Measurements from ENCODE around the gene UBE2E1. TPM values are rescaled to one million over a fixed set of nuclear protein-coding genes. Genes with fewer than 3 reads are reported as not detected.

UBE2E1 gene
- total and polyA plus RNA-seq, 2 of the 4 experiments (the other 2 are of a cell fraction) = 54.1 to 91.6 TPM

DNA sequence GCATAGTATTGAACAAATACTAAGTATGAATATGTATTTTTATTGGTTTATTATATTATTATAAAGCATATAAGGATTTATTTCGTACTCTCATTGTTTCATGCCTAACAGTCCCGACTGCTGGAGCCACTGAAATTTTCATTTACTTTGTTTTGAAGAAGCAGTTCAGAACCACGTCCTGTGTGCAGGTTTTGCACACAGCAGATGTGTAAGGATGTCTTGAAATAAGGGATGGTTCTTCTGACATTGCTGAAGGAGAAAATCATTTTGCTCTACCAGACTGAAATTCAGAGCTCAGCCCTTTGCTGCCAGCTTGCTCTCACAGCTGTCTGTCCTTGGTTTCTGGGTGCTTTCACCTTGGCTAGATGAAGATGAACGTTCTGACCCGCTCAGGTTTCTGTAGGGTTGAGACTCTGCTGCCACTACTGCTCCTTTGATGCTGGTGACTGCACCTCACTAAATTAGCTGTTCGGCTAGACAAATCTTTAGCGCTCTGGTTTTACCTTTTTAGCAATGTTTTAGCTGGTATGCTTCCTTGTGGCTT lies 54.2 kb downstream of the UBE2E1 start (continued):
- TF ChIP-seq FOS (IDR thresholded peaks at IDR 0.05; ENCODE audit: low read depth, low read length) (no peak), RFX5 (IDR thresholded peaks at IDR 0.05; ENCODE audit: low read depth, low read length) (no peak), RAD21 (IDR thresholded peaks at IDR 0.05; ENCODE audit: low read length) (no peak)

DNA sequence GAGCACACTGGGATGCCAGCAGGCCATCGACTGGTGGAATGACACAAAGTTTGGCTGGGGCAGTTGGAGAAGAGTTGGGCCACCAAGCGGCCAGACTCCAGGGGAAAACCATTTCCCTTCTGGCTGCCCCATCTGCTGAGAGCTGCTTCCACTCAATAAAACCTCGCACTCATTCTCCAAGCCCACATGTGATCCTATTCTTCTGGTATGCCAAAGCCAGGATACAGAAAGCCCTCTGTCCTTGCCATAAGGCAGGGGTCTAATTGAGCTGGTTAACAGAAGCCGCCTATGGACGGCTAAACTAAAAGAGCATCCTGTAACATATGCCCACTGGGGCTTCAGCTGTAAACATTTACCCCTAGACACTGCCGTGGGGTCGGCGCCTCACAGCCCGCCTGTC lies 55.9 kb downstream of the UBE2E1 start:
- dilution Hi-C loops (cut with HindIII; ENCODE audit: low sequenced_read_pairs, unreplicated experiment) = no loop called here
- H4K8ac ChIP-seq (ENCODE audit: low read depth in 2 of 2, low read length in 2 of 2) = no peak overlapping the region
- H2AK9ac ChIP-seq (replicated peaks; ENCODE audit: low read depth, low read length, poor library complexity) = no peak overlapping the region
- peaks cover 30 to 78% of the 10 kb centered on the region in 2 experiments for H3K79me1 ChIP-seq (ENCODE audit: low read depth in 1 of 2, low read length in 2 of 2)
- no peak overlapping the region for H2AK5ac ChIP-seq (ENCODE audit: low read depth, low read length)
- H3K9ac ChIP-seq (ENCODE audit: low read depth, low read length) = no peak overlapping the region
- H3K4ac ChIP-seq (ENCODE audit: low read depth, low read length) = no peak overlapping the region
- no peaks in the 10 kb centered on the region for H3K9me3 ChIP-seq (ENCODE audit: control insufficient read depth, insufficient read depth, low read length)
- no peak overlapping the region for H3K27ac ChIP-seq (ENCODE audit: insufficient read depth, low read length)
- no peak for DNase-seq
- H2AFZ ChIP-seq (replicated peaks; ENCODE audit: low read length, poor library complexity) = no peak overlapping the region
- intact Hi-C loops (cut with micrococcal nuclease) = no loop called here
- H4K91ac ChIP-seq (ENCODE audit: insufficient read depth, low read depth, low read length) = no peak overlapping the region
- no peaks in the 10 kb centered on the region for H3K27me3 ChIP-seq (ENCODE audit: control insufficient read depth, insufficient read depth, low read length)
- H3K4me1 ChIP-seq (ENCODE audit: control insufficient read depth, insufficient read depth, low read length) = peaks cover 23% of the 10 kb centered on the region
- no peak overlapping the region for H3K18ac ChIP-seq (ENCODE audit: low read depth, low read length)
- in situ Hi-C loops (cut with MboI; ENCODE audit: low sequenced_read_pairs) = no loop called here
- ChIA-PET POLR2A (ENCODE audit: unreplicated experiment) (no interaction called here), CTCF (no interaction called here)
- no peak overlapping the region for H3K56ac ChIP-seq (ENCODE audit: extremely low read depth, insufficient read depth, low read length)
- ATAC-seq (ENCODE audit: low read depth) = no peak
- BruUV-seq (replicated peaks) = no TSS peak
- no peak overlapping the region for H2BK15ac ChIP-seq (ENCODE audit: low read depth, low read length)
- TF ChIP-seq CHD1 (IDR thresholded peaks at IDR 0.05; ENCODE audit: low read depth, low read length) = no peak
- no peak for TF ChIP-seq CEBPB (IDR thresholded peaks at IDR 0.05; ENCODE audit: low read depth, low read length)
- no peak overlapping the region for H3K4me3 ChIP-seq (ENCODE audit: insufficient read depth, low read depth, low read length)
- H2BK20ac ChIP-seq (ENCODE audit: low read depth, low read length) = no peak overlapping the region
- H4K20me1 ChIP-seq (ENCODE audit: insufficient read depth, low read length) = peaks cover 76% of the 10 kb centered on the region
- H3K9me1 ChIP-seq (ENCODE audit: insufficient read depth, low read length) = peaks cover 29% of the 10 kb centered on the region
- no peak overlapping the region for H4K5ac ChIP-seq (ENCODE audit: low read depth, low read length)
- no peak overlapping the region for H3K23ac ChIP-seq (ENCODE audit: low read depth, low read length)
- H2BK5ac ChIP-seq (ENCODE audit: low read depth, low read length, poor library complexity, severe bottlenecking) = no peak overlapping the region
- H2BK120ac ChIP-seq (ENCODE audit: low read depth, low read length) = no peak overlapping the region
- H3K36me3 ChIP-seq (ENCODE audit: control insufficient read depth, insufficient read depth, low read length) = peaks cover 3% of the 10 kb centered on the region; the same call in 1 of the 2 replicates
- no peak overlapping the region for H3K14ac ChIP-seq (replicated peaks; ENCODE audit: low read depth, low read length)
- no CpG with 5 or more reads among the region's 9 CpGs for WGBS, 2 experiments (ENCODE audit: extremely low coverage in 2 of 2, insufficient read length in 1 of 2)
- no peak overlapping the region for H3K4me2 ChIP-seq (ENCODE audit: low read depth, low read length)
